Subcutaneous abdominal adipose tissue (tissue), 5 donors: Measurements from ENCODE around the gene CAP1.
A peak's percentile ranks its signal among the peaks of the same experiment; 100 is the strongest.

Experiments
- H3K27ac ChIP-seq: one replicate; pipeline ENCODE4 v1.7.0; 2013; ENCODE audit warnings: low read depth, mild to moderate bottlenecking, inconsistent platforms, low read length, moderate library complexity
- H3K27me3 ChIP-seq, 5 donors: one replicate each; pipeline ENCODE4 v1.7.0; 2013; ENCODE audit warnings: low read length in 5 of 5, inconsistent platforms in 1 of 5; ENCODE audit not compliant: control insufficient read depth in 5 of 5, insufficient read depth in 4 of 5
- H3K36me3 ChIP-seq, 5 donors: one replicate each; pipeline ENCODE4 v1.7.0; 2013; ENCODE audit warnings: low read length in 5 of 5; ENCODE audit not compliant: control insufficient read depth in 5 of 5, insufficient read depth in 5 of 5
- H3K4me1 ChIP-seq, 5 donors: one replicate each; pipeline ENCODE4 v1.7.0; 2013; ENCODE audit warnings: low read length in 5 of 5, mild to moderate bottlenecking in 3 of 5, moderate library complexity in 1 of 5; ENCODE audit not compliant: control insufficient read depth in 5 of 5, insufficient read depth in 5 of 5
- H3K4me3 ChIP-seq, 5 donors: one replicate each; pipeline ENCODE4 v1.7.0; 2013; ENCODE audit warnings: low read length in 5 of 5, low read depth in 1 of 5
- H3K9ac ChIP-seq, 5 donors: one replicate each; pipeline ENCODE4 v1.7.0; 2013; ENCODE audit warnings: low read length in 5 of 5, mild to moderate bottlenecking in 4 of 5, moderate library complexity in 3 of 5
- H3K9me3 ChIP-seq, 5 donors: one replicate each; pipeline ENCODE4 v1.7.0; 2013; ENCODE audit warnings: low read length in 5 of 5; ENCODE audit not compliant: control insufficient read depth in 5 of 5
- donor health status: healthy.
- donor health status: healthy.
- donor health status: healthy.
- donor health status: healthy.
- donor health status: healthy.

The CAP1 gene

DNA sequence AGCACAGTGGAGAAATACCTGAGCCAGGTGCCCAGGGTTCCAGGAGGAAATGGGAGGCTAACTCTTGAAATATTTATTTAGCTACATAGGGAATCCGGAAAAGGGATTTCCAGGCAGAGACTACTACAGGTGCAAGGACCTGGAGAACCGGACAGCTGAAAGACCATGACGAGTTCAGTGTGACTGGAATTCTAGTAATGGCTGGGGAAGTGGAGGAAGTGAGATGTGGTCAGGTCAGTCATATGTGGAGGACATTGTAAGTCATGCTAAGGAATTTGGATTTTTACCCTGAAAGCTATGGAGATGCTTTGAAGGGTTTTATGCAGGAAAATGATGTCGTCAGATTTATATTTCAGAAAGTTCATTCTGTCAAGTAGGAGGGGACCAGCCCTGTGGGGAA lies 1.8 kb downstream of the CAP1 start:
- Histone ChIP-seq H3K4me3 (peak overlapping the region in 4 of 5 donors; percentile 3 to 96 (median 22)), H3K27ac (peak overlapping the region; percentile 64), H3K9ac (peak overlapping the region in 4 of 5 donors; percentile 39 to 99 (median 97)), H3K4me1 (peaks cover 9 to 81% (median 60%) of the 10 kb centered on the region in 5 donors), H3K9me3 (no peaks in the 10 kb centered on the region), H3K27me3 (no peaks in the 10 kb centered on the region), H3K36me3 (peaks cover 0 to 10% (median 3%) of the 10 kb centered on the region in 5 donors)

DNA sequence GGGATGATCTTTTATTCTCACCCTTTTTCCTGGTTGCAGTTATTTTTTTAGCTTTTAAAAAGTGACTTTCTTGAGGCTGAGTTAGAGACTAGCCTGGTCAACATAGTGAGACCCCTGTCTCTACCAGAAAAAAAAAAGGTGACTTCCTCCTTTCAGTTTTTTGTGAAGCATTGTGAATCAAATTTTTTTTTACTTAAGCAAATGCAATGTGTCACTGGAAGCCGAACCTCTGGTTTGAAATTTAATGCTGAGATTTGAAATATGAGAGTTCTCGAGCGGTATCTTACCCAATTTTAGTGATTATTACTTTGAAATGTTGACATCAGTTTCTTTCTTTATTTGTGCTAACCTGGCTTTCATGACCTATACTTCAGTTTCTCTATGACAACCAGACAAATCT lies 3.6 kb downstream of the CAP1 start:
- H3K4me3 ChIP-seq, result no peak overlapping the region
- peak overlapping the region in 1 of 5 donors; percentile 56 for H3K9ac ChIP-seq
- peak overlapping the region; percentile 61 for H3K27ac ChIP-seq
- no peaks in the 10 kb centered on the region for H3K27me3 ChIP-seq
- H3K4me1 ChIP-seq, result peaks cover 8 to 75% (median 58%) of the 10 kb centered on the region in 5 donors
- H3K9me3 ChIP-seq, result no peaks in the 10 kb centered on the region
- peaks cover 0 to 10% (median 3%) of the 10 kb centered on the region in 5 donors for H3K36me3 ChIP-seq

DNA sequence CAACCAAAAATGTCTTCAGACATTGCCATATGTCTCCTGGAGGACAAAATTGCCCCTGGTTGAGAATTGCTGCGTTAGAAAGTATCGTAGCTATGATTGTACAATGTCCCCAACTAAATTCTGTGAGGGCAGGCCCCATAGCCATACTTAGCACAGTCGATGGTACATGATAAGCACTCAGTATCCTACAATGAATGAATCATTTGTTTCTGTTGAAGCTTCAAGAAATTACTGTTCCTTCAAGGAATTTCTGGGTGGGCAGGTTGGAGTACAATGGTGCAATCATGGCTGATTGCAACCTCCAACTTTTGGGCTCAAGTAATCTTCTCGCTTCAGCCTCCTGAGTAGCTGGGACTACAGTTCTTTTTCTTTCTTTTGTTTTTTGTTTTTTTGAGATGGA lies 4.7 kb downstream of the CAP1 start:
- peaks cover 0 to 10% (median 3%) of the 10 kb centered on the region in 5 donors for H3K36me3 ChIP-seq
- H3K9me3 ChIP-seq, result no peaks in the 10 kb centered on the region
- peaks cover 6 to 73% (median 56%) of the 10 kb centered on the region in 5 donors for H3K4me1 ChIP-seq
- H3K4me3 ChIP-seq, result no peak overlapping the region
- no peak overlapping the region for H3K27ac ChIP-seq
- H3K27me3 ChIP-seq, result no peaks in the 10 kb centered on the region
- H3K9ac ChIP-seq, result no peak overlapping the region

DNA sequence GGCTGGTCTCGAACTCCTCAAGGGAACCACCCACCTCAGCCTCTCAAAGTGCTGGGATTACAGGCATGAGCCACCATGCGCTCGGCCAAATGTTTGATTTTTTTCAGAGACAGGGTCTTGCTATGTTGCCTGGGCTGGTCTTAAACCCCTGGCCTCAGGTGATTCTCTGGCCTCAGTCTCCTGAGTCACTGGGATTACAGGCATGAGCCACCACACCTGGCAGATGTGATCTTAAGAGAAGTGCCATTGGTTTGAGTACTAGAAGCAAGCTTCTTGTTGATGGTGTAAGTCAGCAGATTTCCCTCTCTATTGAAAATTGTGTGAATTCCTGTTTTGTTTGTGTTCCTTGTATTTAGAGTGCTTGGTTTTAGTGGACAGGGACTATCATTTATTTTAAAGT lies 5.2 kb downstream of the CAP1 start:
- H3K9me3 ChIP-seq, result no peaks in the 10 kb centered on the region
- H3K27ac ChIP-seq, result no peak overlapping the region
- H3K36me3 ChIP-seq, result peaks cover 0 to 10% (median 3%) of the 10 kb centered on the region in 5 donors
- no peak overlapping the region for H3K9ac ChIP-seq
- H3K4me3 ChIP-seq, result no peak overlapping the region
- no peaks in the 10 kb centered on the region for H3K27me3 ChIP-seq
- peaks cover 6 to 74% (median 59%) of the 10 kb centered on the region in 5 donors for H3K4me1 ChIP-seq

DNA sequence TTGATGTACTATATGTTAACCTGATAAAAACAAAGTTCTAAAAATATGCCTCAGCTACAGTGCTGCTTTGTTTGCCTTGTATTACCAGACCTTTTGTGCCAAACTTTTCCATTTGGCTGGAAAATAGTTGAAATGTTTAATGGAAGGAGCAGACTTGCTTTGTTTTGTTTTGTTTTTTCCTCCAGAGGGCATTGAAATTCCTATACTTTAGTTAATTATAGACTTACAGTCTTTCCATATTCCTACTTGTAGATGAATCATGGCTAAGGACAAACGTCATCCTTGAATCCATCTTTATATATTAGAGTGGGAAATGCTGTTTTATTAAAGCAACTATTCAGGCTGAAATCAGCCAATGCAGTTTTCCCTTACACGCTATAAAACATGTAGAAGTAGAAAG lies 6.7 kb downstream of the CAP1 start:
- Histone ChIP-seq H3K4me3 (no peak overlapping the region), H3K27ac (no peak overlapping the region), H3K9me3 (no peaks in the 10 kb centered on the region), H3K27me3 (no peaks in the 10 kb centered on the region), H3K36me3 (peaks cover 0 to 8% (median 3%) of the 10 kb centered on the region in 5 donors), H3K9ac (no peak overlapping the region), H3K4me1 (peaks cover 3 to 70% (median 51%) of the 10 kb centered on the region in 5 donors)

DNA sequence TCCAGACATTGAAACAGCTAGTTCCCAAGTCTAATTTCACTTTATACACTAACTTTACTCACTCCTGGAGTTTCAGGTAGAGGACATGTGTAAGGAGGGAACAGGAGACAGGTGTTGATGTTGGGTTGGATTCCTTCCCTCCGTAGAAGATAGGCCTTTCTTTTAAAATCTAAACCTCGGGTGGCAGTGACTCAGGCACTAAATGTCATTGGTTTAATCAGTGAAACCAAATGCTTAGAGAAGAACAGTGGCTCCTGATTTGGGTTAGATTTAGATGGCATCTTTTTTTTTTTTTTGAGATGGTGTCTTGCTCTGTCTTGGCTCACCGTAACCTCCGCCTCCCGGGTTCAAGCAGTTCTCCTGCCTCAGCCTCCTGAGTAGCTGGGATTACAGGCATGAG lies 7.2 kb downstream of the CAP1 start:
- H3K4me3 ChIP-seq, result no peak overlapping the region
- no peak overlapping the region for H3K27ac ChIP-seq
- H3K36me3 ChIP-seq, result peaks cover 0 to 5% (median 3%) of the 10 kb centered on the region in 5 donors
- H3K9ac ChIP-seq, result no peak overlapping the region
- no peaks in the 10 kb centered on the region for H3K9me3 ChIP-seq
- peaks cover under 1 to 65% (median 46%) of the 10 kb centered on the region in 5 donors for H3K4me1 ChIP-seq
- H3K27me3 ChIP-seq, result no peaks in the 10 kb centered on the region

DNA sequence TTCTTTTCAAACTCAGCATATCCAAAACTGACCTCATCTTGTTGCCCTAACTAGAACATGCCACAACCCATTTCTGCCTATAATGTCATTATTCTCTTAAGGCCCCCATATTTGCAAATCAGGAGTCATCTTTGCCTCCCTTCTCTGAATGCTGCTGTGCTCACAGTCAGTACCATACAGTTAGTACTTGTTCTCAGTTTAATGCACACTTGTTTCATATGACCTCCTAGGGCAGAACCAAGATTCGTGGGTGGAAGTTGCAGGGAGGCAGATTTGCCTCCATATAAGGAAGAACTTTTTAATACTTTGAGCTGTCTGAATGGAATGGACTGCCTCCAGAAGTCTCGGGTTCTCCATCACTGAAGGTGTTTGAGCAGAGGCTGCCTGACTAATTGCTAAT lies 9.2 kb downstream of the CAP1 start:
- H3K4me3 ChIP-seq, result no peak overlapping the region
- H3K9ac ChIP-seq, result no peak overlapping the region
- no peaks in the 10 kb centered on the region for H3K9me3 ChIP-seq
- peaks cover 0 to 4% (median 3%) of the 10 kb centered on the region in 5 donors for H3K36me3 ChIP-seq
- no peaks in the 10 kb centered on the region for H3K27me3 ChIP-seq
- peaks cover 0 to 50% (median 29%) of the 10 kb centered on the region in 5 donors for H3K4me1 ChIP-seq
- no peak overlapping the region for H3K27ac ChIP-seq

DNA sequence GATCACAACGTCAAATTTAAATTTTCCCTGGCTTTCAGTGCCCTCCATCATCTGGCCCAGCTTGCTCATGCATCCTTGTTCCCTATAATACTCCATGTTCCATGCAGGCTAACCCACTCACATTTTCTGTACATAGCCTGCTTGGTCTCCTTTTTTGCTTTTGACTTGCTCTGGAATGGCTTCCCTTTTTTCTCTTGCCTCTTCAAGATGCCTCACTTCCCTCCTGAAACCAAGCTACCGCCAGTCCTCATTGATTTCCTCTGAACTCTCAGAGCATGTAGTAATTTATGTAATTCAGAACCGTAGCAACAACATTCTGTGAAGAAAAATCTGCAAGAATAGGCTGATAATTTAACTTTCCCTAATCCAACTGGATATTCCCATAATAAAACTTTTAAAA lies 10.3 kb downstream of the CAP1 start:
- H3K36me3 ChIP-seq, result peaks cover 0 to 4% (median under 1%) of the 10 kb centered on the region in 5 donors
- no peak overlapping the region for H3K4me3 ChIP-seq
- peaks cover 0 to 50% (median 28%) of the 10 kb centered on the region in 5 donors for H3K4me1 ChIP-seq
- H3K27ac ChIP-seq, result no peak overlapping the region
- no peaks in the 10 kb centered on the region for H3K27me3 ChIP-seq
- no peaks in the 10 kb centered on the region for H3K9me3 ChIP-seq
- no peak overlapping the region for H3K9ac ChIP-seq

DNA sequence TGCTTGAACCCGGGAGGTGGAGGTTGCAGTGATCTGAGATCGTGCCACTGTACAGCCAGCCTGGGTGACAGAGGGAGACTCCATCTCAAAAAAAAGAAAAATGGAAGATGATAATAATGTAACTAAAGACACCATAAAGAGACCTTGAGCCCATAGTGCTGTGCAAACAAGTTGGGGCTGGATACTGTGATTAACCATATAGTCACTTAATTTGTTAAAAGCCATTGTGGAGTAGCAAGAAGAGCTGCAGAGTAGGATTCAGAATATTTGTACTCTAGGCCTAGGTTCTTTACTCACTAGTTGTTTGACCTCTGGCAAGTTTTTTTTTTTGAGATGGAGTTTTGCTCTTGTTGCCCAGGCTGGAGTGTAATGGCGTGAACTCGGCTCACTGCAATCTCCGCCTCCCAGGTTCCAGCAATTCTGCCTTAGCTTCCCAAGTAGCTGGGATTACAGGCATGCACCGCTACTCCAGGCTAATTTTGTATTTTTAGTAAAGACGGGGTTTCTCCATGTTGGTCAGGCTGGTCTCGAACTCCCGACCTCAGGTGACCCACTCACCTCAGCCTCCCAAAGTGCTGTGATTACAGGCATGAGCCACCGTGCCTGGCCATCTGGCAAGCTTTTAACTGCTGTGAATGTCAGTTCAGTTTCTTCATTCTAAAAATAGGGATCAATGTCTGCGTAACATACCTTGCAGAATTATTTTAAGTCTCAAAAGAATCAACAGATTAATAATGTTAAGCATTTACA lies 12.8 kb downstream of the CAP1 start:
- Histone ChIP-seq H3K9ac (no peak overlapping the region), H3K4me1 (peaks cover 3 to 56% (median 34%) of the 10 kb centered on the region in 5 donors), H3K4me3 (no peak overlapping the region), H3K27me3 (no peaks in the 10 kb centered on the region), H3K36me3 (peaks cover 4 to 11% (median 5%) of the 10 kb centered on the region in 5 donors), H3K9me3 (no peaks in the 10 kb centered on the region), H3K27ac (no peak overlapping the region)

DNA sequence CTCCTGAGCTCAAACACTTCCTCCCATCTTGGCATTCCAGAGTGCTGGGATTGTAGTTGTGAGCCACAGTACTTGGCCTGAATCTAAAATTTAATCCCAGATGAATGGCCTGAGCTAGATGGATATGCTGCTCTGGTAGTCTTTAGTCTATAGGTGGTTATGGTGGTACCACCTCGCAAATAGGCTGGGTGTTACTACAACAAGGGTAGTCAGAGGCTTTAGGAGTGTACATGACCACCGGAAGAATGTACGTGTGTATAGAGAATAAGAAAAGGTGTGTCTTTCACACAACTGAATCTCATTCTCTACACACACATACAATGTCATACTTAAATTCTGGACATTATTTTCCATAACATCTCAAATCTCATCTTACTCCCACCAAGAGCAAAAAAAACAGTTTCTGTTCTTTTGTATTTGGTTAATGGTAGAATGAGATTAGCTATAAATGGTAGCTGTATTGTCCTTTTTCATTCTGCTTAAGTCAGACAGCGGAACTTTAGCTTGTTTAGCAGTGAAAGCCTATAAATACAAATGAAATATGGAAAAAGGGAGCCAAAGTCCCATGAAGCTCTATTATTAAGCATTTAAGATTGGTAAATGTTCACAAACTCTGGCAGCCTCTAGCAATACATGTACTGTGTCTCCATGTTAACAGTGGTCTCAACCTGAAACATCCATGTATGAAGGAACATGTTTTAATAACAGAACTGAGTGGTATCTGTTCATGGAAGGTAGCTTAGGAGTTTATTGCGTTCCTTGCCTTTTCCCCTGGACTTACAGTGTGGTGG lies 16.2 kb downstream of the CAP1 start:
- Histone ChIP-seq H3K36me3 (peaks cover 23 to 34% (median 26%) of the 10 kb centered on the region in 5 donors), H3K4me1 (peaks cover 3 to 77% (median 49%) of the 10 kb centered on the region in 5 donors), H3K9me3 (no peaks in the 10 kb centered on the region), H3K27me3 (no peaks in the 10 kb centered on the region), H3K27ac (no peak overlapping the region), H3K4me3 (no peak overlapping the region), H3K9ac (no peak overlapping the region)
